ENCODE data around the gene LRRFIP1. TPM values are rescaled to one million over a fixed set of nuclear protein-coding genes. Genes with fewer than 3 reads are reported as not detected.
"Not testable (repeated sequence)": the region's sequence is repeated elsewhere in the genome, so short reads cannot be mapped to it uniquely, and the experiment has no call there.

The LRRFIP1 gene
- total RNA-seq, 1 donor from 2014 or later = 133 TPM

DNA sequence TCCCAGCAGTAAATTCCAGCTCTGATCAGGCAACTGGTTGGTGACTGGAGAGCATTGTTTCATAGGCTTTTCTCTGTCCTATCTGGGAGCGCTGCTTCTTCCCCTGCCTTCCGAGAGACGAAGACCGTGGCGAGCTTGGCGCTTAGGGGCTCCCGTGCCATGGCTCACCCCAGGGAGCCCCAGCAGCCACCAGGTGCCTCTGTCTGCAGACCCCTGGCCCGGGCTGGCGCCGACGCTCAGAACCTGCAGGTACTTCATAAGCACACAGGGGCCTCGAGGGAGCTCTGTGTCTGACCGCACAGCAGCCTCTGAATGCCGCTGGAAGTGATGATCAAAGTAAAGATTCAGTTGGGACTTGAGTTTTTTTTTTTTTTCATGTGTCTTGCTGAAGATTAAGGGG is 152.1 kb downstream of the LRRFIP1 start:
- intact Hi-C loops (cut with DNase I) = loop anchor here (10.0 kb wide), 1 partner anchor 265 kb away; no protein-coding TSS in a partner anchor
- no peak for DNase-seq (ENCODE audit: low spot score in 2 of 2)
- Histone ChIP-seq H3K9me3 (no peaks in the 10 kb centered on the region), H3K4me3 (no peak overlapping the region), H3K27ac (no peak overlapping the region), H3K4me1 (no peaks in the 10 kb centered on the region), H3K27me3 (no peaks in the 10 kb centered on the region), H3K36me3 (peaks cover 60 to 84% of the 10 kb centered on the region in 2 donors)
- TF ChIP-seq, protein P1, sequence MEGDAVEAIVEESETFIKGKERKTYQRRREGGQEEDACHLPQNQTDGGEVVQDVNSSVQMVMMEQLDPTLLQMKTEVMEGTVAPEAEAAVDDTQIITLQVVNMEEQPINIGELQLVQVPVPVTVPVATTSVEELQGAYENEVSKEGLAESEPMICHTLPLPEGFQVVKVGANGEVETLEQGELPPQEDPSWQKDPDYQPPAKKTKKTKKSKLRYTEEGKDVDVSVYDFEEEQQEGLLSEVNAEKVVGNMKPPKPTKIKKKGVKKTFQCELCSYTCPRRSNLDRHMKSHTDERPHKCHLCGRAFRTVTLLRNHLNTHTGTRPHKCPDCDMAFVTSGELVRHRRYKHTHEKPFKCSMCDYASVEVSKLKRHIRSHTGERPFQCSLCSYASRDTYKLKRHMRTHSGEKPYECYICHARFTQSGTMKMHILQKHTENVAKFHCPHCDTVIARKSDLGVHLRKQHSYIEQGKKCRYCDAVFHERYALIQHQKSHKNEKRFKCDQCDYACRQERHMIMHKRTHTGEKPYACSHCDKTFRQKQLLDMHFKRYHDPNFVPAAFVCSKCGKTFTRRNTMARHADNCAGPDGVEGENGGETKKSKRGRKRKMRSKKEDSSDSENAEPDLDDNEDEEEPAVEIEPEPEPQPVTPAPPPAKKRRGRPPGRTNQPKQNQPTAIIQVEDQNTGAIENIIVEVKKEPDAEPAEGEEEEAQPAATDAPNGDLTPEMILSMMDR (IDR thresholded peaks at IDR 0.05) = no peak

DNA sequence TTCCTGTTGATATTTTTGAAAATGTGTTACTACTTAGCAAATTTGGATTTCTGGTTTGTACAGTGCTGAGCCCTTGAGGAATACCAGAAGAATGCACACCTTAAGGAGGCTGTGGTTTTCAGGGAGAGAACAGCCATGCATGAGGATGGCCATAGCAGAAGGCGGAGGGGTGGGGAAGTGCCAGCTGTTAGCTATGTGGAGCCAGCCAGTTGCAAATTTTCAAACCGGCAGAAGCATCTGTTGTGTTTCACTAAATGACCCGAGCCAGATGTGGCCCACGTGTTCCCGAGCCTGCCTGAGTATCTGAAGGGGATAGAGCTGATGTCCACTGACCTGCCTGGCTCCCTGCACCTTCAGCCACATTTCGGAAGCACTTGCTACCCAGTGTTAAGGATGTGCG is 154.8 kb downstream of the LRRFIP1 start:
- Histone ChIP-seq H3K27me3 (no peaks in the 10 kb centered on the region), H3K27ac (no peak overlapping the region), H3K4me3 (no peak overlapping the region), H3K36me3 (peaks cover 56 to 72% of the 10 kb centered on the region in 2 donors), H3K9me3 (no peaks in the 10 kb centered on the region), H3K4me1 (no peaks in the 10 kb centered on the region)
- DNase-seq (ENCODE audit: low spot score in 2 of 2) = no peak
- TF ChIP-seq, protein P1 (IDR thresholded peaks at IDR 0.05) = no peak
- intact Hi-C loops (cut with DNase I) = no loop called here

DNA sequence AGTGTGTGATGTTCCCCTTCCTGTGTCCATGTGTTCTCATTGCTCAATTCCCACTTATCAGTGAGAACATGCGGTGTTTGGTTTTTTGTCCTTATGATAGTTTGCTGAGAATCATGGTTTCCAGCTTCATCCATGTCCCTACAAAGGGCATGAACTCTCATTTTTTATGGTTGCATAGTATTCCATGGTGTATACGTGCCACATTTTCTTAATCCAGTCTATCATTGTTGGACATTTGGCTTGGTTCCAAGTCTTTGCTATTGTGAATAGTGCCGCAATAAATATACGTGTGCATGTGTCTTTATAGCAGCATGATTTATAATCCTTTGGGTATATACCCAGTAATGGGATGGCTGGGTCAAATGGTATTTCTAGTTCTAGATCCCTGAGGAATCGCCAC is 156.3 kb downstream of the LRRFIP1 start:
- H3K27me3 ChIP-seq; H3K9me3 ChIP-seq; H3K4me3 ChIP-seq; H3K27ac ChIP-seq; intact Hi-C loops (cut with DNase I); DNase-seq (ENCODE audit: low spot score in 2 of 2); H3K4me1 ChIP-seq: not testable (repeated sequence)
- peaks cover 51 to 60% of the 10 kb centered on the region in 2 donors for H3K36me3 ChIP-seq

DNA sequence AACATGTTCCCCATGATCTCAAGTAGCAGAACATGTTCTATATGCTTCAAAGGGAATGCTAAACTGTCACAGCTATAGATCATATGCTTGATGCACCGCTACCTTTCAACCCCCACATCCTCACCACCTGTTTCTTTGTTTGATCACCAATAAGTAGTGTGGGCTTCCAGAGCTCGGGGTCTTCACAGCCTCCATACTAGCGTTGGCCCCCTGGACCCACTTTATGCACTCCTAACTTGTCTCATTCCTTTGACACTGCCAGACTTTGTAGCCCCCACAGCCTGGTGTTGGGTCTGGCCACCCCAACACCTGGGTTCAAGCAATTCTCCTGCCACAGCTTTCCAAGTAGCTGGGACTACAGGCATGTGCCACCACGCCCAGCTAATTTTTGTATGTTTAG is 159.5 kb downstream of the LRRFIP1 start:
- intact Hi-C loops (cut with DNase I) = no loop called here
- Histone ChIP-seq H3K4me1 (no peaks in the 10 kb centered on the region), H3K27ac (no peak overlapping the region), H3K9me3 (no peaks in the 10 kb centered on the region), H3K36me3 (peaks cover 27 to 28% of the 10 kb centered on the region in 2 donors), H3K4me3 (no peak overlapping the region), H3K27me3 (no peaks in the 10 kb centered on the region)
- no peak for DNase-seq (ENCODE audit: low spot score in 2 of 2)
- TF ChIP-seq, protein P1 (IDR thresholded peaks at IDR 0.05) = no peak

DNA sequence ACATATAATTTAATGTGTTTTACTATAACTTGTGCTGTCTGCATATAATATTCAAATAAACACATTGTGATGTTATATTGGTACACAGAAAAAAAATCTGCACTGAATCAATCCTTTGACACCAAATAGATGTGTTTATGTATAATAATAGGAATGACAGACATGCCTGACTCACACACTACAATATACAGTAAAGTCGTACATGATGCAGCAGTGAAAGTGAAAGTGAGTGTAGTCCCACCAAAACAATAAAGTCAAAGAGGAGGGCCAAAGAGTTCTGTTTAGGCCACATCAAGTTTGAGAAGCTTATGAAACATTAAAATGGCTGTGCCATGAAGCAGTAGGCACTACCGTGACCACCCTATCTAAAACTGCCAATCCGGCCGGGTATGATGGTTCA is 163.0 kb downstream of the LRRFIP1 start:
- intact Hi-C loops (cut with DNase I) = no loop called here
- no peaks in the 10 kb centered on the region for H3K4me1 ChIP-seq
- TF ChIP-seq, protein P1 (IDR thresholded peaks at IDR 0.05) = no peak
- DNase-seq (ENCODE audit: low spot score in 2 of 2) = no peak
- no peaks in the 10 kb centered on the region for H3K9me3 ChIP-seq
- no peak overlapping the region for H3K27ac ChIP-seq
- peaks cover 10 to 13% of the 10 kb centered on the region in 2 donors for H3K36me3 ChIP-seq
- H3K27me3 ChIP-seq = no peaks in the 10 kb centered on the region
- no peak overlapping the region for H3K4me3 ChIP-seq

DNA sequence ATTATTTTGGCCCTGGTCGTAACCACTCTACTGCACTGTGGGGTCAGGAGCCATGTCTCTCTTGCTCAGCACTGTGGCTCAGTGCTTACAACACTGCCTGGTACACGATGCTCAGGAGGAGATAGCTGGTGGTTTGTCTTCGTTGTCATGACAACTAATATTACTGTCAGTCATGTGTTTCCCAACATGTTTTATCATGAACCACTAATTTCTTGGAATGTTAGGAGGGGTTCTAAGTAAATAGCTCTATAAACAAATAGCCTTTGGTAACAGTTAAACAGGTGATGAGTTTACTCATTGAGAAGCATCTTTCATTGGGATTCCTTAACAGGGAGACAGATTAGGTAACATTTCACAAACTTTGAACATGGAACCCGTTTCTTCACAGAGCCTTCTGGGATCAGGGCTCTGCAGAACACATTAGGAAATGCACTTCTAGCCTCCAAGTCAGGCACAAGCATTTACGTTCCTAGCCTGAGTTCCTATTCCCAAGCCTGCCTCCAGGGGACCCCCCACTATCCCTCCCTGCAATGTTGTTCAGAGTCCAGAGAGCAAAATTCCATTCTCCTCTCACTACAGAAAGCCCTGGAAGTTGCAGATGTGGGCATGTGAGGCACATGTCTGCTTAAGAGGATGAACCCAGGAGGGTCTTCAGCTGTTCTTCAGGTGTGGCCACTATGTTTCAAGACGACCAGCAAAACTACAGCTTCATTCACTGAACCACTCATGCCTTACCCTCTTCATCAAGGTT is 164.8 kb downstream of the LRRFIP1 start:
- H3K4me3 ChIP-seq = no peak overlapping the region
- DNase-seq (ENCODE audit: low spot score in 2 of 2) = no peak
- TF ChIP-seq, protein P1 (IDR thresholded peaks at IDR 0.05) = no peak
- H3K27me3 ChIP-seq = no peaks in the 10 kb centered on the region
- H3K4me1 ChIP-seq = no peaks in the 10 kb centered on the region
- H3K9me3 ChIP-seq = no peaks in the 10 kb centered on the region
- peaks cover 3 to 8% of the 10 kb centered on the region in 2 donors for H3K36me3 ChIP-seq
- intact Hi-C loops (cut with DNase I) = no loop called here
- H3K27ac ChIP-seq = no peak overlapping the region

Data from ascending aorta (tissue), 2 donors.